ENCODE data around the gene TMC6.

GRCh38 chr17:78126895-78127238, 1.7 kb downstream of the TMC6 start:
- TF ChIP-seq CTCF (IDR thresholded peaks at IDR 0.05; ENCODE audit: insufficient read depth, low read depth, low read length), result no peak
- no peak for TF ChIP-seq EZH2 (IDR thresholded peaks at IDR 0.05; ENCODE audit: insufficient read depth, low read length)

All from astrocyte (in vitro differentiated cells and primary cell).